HCEC 1CT (cell line): ENCODE measurements around the gene CEMIP.
A peak's percentile ranks its signal among the peaks of the same experiment; 100 is the strongest.

Experiments used
- DNase-seq: peaks from one replicate; pipeline ENCODE4 v3.0.0-alpha.2; 2017

CEMIP gene, protein sequence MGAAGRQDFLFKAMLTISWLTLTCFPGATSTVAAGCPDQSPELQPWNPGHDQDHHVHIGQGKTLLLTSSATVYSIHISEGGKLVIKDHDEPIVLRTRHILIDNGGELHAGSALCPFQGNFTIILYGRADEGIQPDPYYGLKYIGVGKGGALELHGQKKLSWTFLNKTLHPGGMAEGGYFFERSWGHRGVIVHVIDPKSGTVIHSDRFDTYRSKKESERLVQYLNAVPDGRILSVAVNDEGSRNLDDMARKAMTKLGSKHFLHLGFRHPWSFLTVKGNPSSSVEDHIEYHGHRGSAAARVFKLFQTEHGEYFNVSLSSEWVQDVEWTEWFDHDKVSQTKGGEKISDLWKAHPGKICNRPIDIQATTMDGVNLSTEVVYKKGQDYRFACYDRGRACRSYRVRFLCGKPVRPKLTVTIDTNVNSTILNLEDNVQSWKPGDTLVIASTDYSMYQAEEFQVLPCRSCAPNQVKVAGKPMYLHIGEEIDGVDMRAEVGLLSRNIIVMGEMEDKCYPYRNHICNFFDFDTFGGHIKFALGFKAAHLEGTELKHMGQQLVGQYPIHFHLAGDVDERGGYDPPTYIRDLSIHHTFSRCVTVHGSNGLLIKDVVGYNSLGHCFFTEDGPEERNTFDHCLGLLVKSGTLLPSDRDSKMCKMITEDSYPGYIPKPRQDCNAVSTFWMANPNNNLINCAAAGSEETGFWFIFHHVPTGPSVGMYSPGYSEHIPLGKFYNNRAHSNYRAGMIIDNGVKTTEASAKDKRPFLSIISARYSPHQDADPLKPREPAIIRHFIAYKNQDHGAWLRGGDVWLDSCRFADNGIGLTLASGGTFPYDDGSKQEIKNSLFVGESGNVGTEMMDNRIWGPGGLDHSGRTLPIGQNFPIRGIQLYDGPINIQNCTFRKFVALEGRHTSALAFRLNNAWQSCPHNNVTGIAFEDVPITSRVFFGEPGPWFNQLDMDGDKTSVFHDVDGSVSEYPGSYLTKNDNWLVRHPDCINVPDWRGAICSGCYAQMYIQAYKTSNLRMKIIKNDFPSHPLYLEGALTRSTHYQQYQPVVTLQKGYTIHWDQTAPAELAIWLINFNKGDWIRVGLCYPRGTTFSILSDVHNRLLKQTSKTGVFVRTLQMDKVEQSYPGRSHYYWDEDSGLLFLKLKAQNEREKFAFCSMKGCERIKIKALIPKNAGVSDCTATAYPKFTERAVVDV (N-terminal part only)

DNA sequence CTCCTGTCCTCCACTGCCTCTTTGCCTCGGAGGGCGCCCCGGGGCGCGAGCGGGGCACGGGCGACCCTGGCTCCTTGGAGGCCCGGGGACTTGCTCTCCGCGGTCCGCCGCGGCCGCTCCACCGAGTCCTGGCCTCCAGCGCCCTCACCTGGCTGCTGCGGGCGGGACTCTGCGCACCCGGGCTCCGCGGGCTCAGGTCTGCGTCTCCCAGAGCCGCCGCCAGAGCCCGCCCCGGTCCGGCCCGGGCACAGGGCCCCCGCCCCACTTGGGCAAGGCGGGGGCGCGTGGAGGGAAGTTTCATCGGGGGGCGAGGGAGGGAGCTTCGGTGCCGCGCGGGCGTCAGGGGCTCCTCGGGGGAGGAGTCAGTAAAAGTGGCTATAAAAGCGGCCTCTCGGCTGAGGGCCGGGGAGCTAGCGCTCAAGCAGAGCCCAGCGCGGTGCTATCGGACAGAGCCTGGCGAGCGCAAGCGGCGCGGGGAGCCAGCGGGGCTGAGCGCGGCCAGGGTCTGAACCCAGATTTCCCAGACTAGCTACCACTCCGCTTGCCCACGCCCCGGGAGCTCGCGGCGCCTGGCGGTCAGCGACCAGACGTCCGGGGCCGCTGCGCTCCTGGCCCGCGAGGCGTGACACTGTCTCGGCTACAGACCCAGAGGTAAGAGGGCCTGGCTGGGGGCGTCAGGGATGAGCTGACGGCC lies at the start of gene CEMIP:
CEMIP (plus strand) TSS at position 407 of the 694 bp plus-strand sequence. CDS start 94,510 bp downstream, outside the sequence.
- peak; percentile 67 for DNase-seq

DNA sequence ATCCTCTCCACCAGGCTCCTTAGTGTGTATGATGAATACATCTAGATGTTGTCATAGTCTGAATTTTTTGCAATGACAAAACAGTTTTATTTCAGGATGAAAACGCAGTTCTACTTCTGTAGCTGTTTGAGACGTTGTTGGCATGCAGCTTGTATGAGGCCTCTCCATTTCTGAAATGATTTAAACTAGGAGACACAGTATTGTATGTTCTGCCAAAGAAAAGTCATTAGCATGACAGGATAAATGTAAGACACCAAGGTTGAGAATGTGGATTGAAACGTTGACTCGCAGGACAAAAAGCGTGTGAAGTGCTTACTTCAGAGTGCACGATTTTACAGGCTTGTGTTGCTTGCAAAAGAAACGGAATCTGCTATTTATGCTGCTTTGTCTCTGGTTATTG lies 48.8 kb upstream of the CEMIP start:
- DNase-seq, result no peak

DNA sequence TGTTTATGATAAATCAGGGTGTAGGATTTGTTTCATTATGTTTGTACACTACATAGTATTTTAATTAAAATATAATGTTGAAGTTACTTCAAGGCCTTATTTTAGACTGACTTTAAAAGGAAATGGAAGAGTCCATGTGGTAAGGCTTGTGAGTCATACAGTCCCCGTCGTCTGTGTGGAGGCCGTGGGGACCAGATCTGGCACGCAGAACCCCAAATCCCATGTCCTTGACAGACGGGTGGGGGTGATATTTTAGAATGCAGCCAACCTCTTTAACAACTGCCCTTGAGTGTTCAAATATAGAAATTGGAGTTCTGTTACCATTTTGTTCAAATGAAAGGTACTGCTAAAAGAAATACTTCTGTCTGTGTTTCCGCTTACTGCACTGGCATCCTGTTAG lies 48.2 kb upstream of the CEMIP start:
- no peak for DNase-seq

DNA sequence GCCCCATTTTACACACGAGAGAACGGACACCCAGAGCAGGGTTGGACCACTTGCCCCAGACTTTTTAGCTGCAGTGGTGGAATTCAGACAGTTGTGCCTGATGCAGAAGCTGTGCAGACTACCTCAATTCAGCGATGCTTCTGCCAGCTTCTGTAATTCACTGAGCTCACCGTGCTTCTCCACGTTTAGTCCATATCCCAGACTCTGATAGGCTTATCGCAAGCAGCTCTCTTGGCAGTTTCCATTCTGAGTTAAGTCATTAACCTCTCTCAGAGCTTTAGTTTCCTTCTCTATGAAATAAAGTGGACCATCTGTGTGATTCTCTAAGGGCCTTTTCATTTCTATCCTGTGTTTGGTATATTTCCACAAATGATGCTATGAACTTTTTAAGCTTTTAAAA lies 47.0 kb upstream of the CEMIP start:
- no peak for DNase-seq

DNA sequence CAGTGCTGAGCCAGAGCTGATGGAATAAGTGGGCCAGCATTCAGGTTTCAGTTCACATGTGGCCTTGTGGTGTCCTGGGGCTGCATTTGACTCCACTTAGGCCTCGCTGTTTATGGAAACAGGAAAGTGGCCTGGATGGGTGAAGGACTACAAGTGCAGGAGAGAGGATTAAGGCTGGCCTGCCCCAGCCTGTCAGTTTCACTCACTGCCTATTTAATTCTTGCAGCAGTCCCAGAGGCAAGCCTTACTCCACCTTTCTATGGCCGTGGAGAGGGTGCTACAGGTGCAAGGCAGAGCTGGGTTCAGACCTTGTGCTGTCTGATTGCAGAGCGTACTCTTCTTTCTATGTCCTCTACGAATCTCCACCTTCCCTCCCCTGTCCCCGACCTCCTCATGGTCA lies 46.4 kb upstream of the CEMIP start:
- DNase-seq, result no peak

DNA sequence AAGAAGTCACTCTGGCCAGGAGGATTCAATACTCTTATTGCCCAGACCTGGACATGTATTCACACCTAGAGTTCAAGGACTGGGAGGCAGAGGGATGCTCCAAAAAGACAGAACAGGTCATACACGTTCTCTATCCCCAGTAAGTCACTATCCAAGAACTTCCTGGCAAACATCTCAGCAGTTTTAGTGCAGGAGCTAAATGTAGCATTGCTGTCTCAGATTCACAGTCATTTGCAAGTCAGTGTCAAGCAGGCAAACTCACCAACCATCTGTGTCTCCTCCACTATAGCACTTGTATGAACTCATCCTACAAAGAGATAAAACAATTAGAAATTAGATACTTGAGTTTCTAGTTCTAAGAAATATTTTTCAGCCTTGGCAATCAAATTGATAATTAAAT lies 45.7 kb upstream of the CEMIP start:
- DNase-seq, result no peak

DNA sequence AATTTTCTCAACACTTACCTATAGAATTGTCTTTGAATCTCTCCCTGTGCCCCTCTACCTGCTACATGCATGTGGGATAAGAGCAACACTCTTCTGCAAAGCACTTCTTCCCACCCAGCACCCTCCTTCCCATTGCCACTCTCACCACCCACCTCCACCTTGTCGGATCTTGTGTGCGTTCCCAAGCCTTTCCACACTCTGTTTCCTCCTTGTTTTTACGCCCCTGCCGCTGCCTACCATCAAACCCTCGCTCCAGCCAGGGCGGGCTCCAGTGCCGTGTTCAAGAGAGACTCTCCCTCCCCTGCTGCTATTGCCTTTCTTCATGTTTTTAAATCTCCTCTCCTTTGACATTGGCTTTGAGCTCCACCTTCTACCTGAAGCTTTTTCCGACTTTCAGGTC lies 43.8 kb upstream of the CEMIP start:
- DNase-seq, result no peak

DNA sequence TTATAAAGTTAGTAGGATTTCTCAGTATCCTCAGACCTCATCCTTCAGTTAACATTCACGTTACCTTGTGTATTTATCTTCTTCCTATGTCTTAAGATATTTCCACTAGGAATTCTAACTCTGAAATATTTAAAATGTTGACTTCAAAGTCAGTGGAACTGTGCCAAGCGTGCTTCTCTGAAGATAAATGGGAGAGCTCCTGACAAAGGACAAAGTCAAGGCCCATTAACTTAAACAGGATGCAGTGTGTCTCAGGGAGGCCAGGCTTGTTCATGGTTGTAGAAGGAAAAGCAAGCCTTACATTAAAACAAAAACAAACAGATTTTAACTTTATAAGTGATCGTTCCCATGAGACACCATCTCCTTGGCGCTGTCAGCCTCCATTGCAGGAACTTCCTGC lies 42.6 kb upstream of the CEMIP start:
- DNase-seq, result no peak

DNA sequence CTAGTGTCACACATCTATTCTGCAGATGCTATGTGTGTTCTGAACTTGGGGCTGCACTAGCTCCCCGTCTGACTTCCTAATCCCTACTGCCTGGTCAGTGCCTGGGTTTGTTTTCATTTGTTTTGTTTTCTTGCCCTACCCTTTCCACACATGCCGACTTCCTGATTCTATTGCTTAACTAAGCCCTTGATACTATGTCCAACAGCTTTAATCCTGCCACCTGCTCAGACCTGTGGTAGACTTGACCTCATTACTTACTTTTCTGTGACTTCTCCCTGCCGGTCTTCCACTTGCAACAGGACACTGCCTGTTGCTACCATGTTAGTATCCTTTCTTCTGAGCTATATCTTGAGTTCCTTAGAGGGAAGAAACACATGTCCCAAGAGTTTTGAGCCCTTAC lies 39.3 kb upstream of the CEMIP start:
- no peak for DNase-seq

DNA sequence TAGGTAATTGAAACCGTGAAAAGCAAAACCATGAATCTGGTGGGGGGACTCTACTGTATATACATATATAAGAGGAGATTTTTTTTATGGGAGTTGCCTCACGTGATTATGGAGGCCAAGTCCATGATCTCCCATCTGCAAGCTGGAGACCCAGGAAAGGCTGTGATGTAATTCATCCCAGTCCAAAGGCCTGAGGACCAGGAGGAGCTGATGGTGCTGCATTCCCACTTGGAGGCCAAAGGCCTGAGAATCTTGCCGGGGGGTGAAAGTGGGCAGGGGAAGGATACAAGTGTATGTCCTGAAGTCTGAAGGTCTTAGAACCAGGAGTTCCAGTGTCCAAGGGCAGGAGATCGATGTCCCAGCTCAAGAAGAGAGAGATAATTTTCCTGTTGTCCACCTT lies 37.1 kb upstream of the CEMIP start:
- no peak for DNase-seq

DNA sequence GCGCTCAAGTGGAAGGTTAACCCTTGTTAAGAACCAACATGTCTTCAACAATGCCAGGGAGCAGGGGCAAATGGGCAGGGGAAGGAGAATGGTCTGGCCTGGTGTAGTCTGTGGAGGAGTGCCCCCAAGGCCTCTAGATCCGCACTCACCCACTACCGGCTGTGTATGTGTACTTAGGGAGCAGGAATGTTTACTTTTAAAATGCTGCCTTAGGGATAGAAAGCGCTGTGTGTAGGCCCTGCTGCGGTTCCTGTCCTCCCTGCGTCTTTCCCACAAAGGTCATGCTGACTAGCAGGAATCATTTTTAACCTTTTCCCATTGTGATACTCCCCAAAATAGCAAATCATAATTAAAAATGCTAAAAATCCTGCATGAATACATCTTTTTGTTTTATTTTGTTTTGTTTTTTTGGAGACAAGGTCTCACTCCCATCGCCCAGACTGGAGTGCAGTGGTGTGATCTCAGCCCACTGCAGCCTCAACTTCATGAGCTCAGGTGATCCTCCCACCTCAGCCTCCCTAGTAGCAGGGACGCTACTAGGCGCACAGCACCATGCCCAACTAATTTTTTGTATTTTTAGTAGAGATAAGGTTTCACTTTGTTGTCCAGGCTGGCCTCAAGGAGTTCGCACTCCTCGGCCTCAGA lies 35.9 kb upstream of the CEMIP start:
- DNase-seq, result no peak

DNA sequence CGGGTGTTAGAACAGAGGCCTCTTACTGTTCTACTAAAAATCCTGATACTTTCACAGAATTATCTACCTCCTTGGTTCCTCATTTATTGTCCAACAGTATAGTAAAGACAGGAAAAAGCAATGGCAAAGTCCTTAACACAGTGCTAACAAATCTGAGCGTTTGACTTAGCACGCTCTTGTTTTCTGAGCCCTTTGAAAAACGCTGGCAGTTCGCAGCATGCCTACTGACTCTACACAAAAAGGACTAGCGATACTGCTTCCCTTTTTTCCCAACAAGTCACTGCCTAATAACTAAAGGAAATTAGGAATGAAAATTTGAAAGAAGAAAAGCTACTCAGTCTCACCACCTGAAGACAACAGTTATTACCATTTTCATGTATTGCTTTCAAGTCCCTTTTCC lies 34.8 kb upstream of the CEMIP start:
- no peak for DNase-seq

DNA sequence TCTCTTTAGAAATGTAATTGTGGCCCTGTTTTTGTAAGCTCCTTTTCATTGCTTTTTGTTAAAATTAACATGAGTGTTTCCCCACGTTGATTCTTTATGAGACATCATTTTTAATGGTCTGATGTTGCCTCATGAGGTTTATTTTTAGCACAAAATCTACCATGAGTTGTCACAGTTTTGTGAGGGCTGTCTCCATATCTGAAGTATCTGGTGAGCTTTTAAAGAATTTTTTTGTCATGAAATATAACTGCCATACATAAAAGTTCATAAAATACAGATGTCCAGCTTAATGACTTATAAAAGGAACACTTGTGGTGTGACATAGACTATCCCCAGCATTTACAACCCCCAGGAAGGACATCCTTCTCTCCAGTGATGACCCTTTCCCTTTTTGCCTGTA lies 34.3 kb upstream of the CEMIP start:
- DNase-seq, result peak; percentile 59

DNA sequence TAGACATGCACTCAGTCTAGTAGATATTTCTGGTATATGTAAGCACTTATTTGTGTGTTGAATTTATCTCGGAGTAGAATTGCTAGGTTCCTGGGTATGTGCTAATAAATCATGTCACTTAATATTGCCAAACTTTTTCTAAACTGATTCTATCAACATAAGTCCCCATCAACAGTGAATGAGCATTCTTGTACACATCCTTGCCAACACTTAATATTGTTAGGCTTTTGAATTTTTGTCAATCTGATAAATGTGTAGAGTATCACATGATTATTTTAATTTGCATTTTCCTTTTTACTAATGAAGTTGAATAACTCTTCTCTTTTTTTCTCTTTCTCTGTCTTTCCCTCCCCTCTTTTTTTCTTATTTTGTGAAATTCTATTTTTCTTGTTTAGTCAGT lies 33.3 kb upstream of the CEMIP start:
- no peak for DNase-seq

DNA sequence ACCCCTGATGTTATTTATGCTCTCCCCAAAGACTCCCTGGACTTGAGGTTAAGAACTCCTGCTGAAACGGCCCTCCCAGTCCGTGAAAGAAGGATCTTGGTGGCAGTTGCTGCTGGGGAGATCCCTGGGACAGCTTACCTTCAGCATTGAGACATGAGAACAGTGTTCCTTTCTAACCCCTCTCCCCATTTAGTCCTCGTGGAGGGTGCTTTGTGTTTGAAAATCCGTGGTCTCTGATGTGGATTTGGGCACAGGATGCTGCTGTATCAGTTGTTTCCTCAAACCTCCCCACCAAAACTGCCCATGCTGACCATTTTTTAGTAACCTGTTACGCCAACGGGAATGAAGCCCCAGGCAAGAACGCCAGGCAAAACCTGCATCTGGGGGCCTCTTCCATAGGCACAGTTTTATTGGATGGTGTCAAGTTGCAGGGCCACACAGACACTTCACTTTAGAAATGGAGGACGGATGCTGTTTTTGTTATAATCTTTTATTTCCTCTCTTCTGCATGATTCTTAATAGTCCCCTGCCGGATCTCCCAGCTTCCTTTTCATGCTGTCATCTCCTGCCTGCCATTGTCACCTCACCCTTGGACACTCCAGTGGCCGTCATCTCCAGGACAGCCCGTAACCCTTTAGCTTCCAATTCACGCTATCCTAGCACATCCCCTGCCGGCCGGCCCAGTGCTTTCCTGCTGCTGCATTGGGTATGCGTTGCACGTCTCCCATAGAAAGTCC lies 31.7 kb upstream of the CEMIP start:
- DNase-seq, result no peak

DNA sequence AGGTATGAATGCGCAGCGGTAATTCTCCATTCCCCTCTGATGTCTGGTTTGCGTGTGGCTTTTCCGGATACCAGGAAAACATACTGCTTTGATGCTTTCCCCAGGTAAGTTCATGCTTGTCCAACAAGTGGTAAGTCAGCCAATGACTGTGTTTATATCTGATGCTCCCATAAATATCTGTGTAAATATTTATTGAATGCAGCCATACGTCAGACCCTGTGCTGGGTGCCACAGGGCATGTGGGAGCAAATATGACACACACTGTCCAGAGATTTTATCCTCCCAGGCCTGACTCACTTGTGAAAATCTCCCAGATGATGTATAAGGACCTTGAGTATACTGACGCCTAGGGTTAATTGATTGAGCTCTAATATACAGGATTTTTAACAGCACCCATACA lies 29.6 kb upstream of the CEMIP start:
- DNase-seq, result peak; percentile 22

DNA sequence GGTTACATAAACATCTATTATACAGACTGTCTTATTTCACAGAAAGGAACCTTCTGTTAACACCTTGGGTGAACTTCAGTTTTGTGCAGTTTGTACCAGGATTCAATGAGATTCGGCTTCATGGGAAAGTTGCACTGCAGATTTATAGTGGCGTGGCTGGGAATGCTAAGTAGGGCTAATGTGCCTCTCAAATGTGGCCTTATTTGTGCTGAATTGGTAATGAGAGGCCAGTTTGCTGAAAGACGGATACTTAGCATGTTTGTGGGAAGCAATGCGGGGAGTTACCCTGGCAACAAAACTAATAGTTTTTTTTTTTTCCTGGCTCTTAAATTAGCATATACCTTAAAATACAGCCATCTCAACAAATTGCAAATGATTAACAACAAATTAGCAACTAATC lies 28.6 kb upstream of the CEMIP start:
- no peak for DNase-seq

DNA sequence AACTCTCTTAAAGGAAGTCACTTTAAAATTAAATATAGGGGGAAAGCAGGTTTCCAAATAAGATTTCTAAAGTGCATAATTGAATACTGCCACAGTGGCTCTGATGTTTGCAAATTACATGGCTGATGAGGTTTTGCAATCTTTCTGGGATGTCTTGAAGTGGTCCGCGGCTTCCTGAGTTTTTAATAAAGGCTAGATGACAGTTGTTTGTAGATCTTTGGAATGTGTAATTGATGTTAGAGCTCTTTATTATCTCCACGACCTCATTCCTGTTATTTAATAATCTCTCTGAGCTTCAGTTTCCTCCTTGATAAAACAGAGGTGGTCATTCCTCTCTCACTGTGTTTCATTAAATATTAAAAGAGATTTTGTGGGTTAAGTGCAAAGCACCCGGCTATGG lies 27.0 kb upstream of the CEMIP start:
- DNase-seq, result no peak

DNA sequence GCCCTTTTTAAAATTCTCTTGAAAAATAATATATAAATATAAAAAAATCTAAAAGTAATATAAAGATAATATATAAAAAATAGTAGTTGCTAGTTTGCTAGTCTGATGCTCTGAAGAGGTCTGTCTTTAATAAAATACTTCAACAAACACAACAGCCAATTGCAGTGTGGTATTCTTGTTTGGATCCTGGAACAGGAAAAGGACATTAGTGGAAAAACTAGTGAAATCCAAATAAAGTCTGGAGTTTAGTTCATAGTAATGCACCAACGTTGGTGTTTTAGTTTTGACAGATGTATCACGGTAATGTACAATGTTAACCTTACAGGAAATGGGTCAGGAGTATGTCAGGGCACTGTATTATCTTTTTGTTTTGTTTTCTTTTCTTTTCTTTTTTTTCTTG lies 26.0 kb upstream of the CEMIP start:
- DNase-seq, result no peak

DNA sequence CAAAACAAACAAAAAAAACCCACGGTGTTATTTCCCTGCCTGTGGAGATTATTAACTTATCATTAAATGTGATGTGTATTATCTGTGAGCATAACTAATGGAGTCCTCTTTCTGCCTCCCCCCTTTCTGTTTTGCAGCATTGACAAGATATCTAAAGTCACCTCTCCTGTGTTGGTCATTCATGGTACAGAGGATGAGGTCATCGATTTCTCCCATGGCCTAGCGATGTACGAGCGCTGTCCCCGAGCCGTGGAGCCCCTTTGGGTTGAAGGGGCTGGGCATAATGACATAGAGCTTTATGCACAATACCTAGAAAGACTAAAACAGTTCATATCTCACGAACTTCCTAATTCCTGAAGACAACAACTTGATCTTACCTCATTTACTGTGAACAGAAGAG lies 25.2 kb upstream of the CEMIP start:
- DNase-seq, result no peak

DNA sequence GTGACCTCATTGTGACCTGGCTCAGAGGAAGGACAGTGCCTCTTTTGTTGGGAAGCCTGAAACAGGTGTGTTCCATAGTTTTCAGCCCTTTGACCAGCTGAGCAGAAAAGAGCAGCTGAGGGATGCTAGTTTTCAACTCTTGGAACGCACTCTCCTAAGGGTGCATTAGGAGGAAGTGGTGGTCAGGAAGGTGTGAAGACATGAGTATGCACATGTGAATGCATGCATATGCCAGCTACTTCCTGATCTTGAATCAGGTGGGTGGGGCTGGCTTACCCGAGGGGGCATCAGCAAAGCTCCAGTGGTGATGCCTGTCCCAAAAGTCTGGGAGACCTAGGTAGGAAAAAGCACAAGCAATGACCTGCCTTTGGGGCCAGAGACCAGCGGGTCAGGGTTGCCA lies 23.3 kb upstream of the CEMIP start:
- DNase-seq, result no peak
